ENCODE data around the gene ADAMTS12. TPM values are rescaled to one million over a fixed set of nuclear protein-coding genes. Genes with fewer than 3 reads are reported as not detected.

ADAMTS12 gene
- total and polyA plus RNA-seq, 4 donors = 0.49 to 6.4 (median 2.3) TPM

DNA sequence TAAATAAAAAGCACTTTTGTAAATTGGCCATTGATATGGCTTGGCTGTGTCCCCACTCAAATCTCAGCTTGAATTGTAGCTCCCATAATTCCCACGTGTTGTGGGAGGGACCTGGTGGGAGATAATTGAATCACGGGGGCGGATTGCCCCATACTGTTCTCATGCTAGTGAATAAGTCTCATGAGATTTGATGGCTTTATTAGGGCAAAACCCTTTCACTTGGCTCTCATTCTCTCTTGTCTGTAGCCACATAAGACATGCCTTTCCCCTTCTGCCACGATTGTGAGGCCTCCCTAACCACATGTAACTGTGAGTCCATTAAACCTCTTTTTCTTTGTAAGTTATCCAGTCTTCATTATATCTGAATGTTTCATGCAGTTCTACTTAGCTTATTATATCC is 297.8 kb downstream of the ADAMTS12 start:
- TF ChIP-seq HNF4A (conservative IDR thresholded peaks at IDR 0.05) = no peak
- no peak for TF ChIP-seq SP1 (IDR thresholded peaks at IDR 0.05)
- TF ChIP-seq, protein P1, sequence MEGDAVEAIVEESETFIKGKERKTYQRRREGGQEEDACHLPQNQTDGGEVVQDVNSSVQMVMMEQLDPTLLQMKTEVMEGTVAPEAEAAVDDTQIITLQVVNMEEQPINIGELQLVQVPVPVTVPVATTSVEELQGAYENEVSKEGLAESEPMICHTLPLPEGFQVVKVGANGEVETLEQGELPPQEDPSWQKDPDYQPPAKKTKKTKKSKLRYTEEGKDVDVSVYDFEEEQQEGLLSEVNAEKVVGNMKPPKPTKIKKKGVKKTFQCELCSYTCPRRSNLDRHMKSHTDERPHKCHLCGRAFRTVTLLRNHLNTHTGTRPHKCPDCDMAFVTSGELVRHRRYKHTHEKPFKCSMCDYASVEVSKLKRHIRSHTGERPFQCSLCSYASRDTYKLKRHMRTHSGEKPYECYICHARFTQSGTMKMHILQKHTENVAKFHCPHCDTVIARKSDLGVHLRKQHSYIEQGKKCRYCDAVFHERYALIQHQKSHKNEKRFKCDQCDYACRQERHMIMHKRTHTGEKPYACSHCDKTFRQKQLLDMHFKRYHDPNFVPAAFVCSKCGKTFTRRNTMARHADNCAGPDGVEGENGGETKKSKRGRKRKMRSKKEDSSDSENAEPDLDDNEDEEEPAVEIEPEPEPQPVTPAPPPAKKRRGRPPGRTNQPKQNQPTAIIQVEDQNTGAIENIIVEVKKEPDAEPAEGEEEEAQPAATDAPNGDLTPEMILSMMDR (IDR thresholded peaks at IDR 0.05; ENCODE audit: low read depth, low read length, missing input control) = no peak
- no peak for TF ChIP-seq ZBTB33 (IDR thresholded peaks at IDR 0.05)
- no peak for TF ChIP-seq REST (IDR thresholded peaks at IDR 0.05)
- no peak for TF ChIP-seq RAD21 (IDR thresholded peaks at IDR 0.05)
- TF ChIP-seq HNF4G (IDR thresholded peaks at IDR 0.05) = no peak
- no peak for TF ChIP-seq FOXA2 (IDR thresholded peaks at IDR 0.05)
- no peak for TF ChIP-seq JUND (IDR thresholded peaks at IDR 0.05)
- DNase-seq (ENCODE audit: low spot score) = no peak
- Histone ChIP-seq H3K27ac (ENCODE audit: low read depth in 1 of 2, low read length in 2 of 2) (no peak overlapping the region), H3K36me3 (ENCODE audit: control insufficient read depth in 4 of 4, insufficient read depth in 3 of 4, low read depth in 1 of 4, low read length in 3 of 4) (no peaks in the 10 kb centered on the region), H3K9me3 (ENCODE audit: control insufficient read depth in 4 of 4, low read length in 3 of 4) (no peaks in the 10 kb centered on the region), H3K9ac (ENCODE audit: low read depth in 1 of 2, low read length in 2 of 2) (no peak overlapping the region), H3K4me3 (ENCODE audit: low read depth in 1 of 3, low read length in 3 of 3) (no peak overlapping the region), H3K4me1 (ENCODE audit: control insufficient read depth in 4 of 4, insufficient read depth in 4 of 4, low read length in 3 of 4) (no peaks in the 10 kb centered on the region), H3K27me3 (ENCODE audit: control insufficient read depth in 4 of 4, insufficient read depth in 4 of 4, low read length in 3 of 4) (no peaks in the 10 kb centered on the region)
- WGBS = 81% methylated on average over 4 of the region's 4 CpGs

- no peaks in the 10 kb centered on the region for H3K27me3 ChIP-seq (ENCODE audit: control insufficient read depth in 4 of 4, insufficient read depth in 4 of 4, low read length in 3 of 4)
- WGBS = 87% methylated on average over 1 of the region's 1 CpG
- no peak overlapping the region for H3K4me3 ChIP-seq (ENCODE audit: low read depth in 1 of 3, low read length in 3 of 3)
- H3K27ac ChIP-seq (ENCODE audit: low read depth in 1 of 2, low read length in 2 of 2) = no peak overlapping the region
- H3K9me3 ChIP-seq (ENCODE audit: control insufficient read depth in 4 of 4, low read length in 3 of 4) = no peaks in the 10 kb centered on the region
- H3K36me3 ChIP-seq (ENCODE audit: control insufficient read depth in 4 of 4, insufficient read depth in 3 of 4, low read depth in 1 of 4, low read length in 3 of 4) = no peaks in the 10 kb centered on the region
- no peaks in the 10 kb centered on the region for H3K4me1 ChIP-seq (ENCODE audit: control insufficient read depth in 4 of 4, insufficient read depth in 4 of 4, low read length in 3 of 4)
- H3K9ac ChIP-seq (ENCODE audit: low read depth in 1 of 2, low read length in 2 of 2) = no peak overlapping the region
- no peak for TF ChIP-seq FOXA1 (IDR thresholded peaks at IDR 0.05)
- DNase-seq (ENCODE audit: low spot score) = no peak
These were observed 299.5 kb downstream of the ADAMTS12 start for GRCh38 chr5:33592245-33592644.

Measured in liver (tissue), 9 donors.